Measurements from ENCODE around the gene ARGLU1.

The ARGLU1 gene

GRCh38 chr13:106524108-106524507, 43.8 kb downstream of the ARGLU1 start:
- no peak overlapping the region for H3K27ac Mint-ChIP-seq (ENCODE audit: low read depth)
- ATAC-seq (replicated peaks; ENCODE audit: extremely low read depth, poor library complexity, severe bottlenecking) (no peak), DNase-seq (ENCODE audit: low spot score in 2 of 2) (no peak)
- H3K27me3 Mint-ChIP-seq = peaks cover 75% of the 10 kb centered on the region
- no peak overlapping the region for H3K4me3 Mint-ChIP-seq
- no peaks in the 10 kb centered on the region for H3K36me3 Mint-ChIP-seq (ENCODE audit: insufficient read depth)
- no peaks in the 10 kb centered on the region for H3K4me1 Mint-ChIP-seq
- H3K9me3 Mint-ChIP-seq = no peaks in the 10 kb centered on the region

DNA sequence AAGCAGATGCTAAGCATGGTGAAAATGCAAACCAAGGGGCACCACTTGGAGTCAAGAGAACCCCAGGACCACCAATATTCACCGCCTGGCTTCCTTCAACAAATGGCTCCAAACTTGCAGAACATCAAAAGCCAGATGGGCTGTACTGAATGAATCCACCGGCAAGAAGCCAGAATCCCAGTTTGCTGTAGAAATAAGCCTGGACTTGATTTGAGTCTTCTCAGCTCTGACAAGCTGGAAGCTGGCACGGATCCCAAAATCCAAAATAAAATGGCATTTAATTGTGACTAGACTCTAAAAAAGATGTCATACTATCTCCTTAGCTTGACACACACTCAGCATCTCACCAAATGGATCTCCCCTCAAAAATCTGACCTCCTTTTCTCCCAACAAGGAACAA, 44.4 kb downstream of the ARGLU1 start:
- H3K36me3 Mint-ChIP-seq (ENCODE audit: insufficient read depth) = no peaks in the 10 kb centered on the region

GRCh38 chr13:106522898-106523525, 44.9 kb downstream of the ARGLU1 start:
- Mint-ChIP-seq H3K4me3 (no peak overlapping the region), H3K36me3 (ENCODE audit: insufficient read depth) (no peaks in the 10 kb centered on the region), H3K4me1 (no peaks in the 10 kb centered on the region), H3K9me3 (no peaks in the 10 kb centered on the region), H3K27ac (ENCODE audit: low read depth) (no peak overlapping the region), H3K27me3 (peaks cover 64% of the 10 kb centered on the region)
- ATAC-seq (replicated peaks; ENCODE audit: extremely low read depth, poor library complexity, severe bottlenecking) (no peak), DNase-seq (ENCODE audit: low spot score in 2 of 2) (no peak)

More for the DNA sequence above, 44.4 kb downstream of the ARGLU1 start:
- no peaks in the 10 kb centered on the region for H3K4me1 Mint-ChIP-seq
- peaks cover 70% of the 10 kb centered on the region for H3K27me3 Mint-ChIP-seq
- H3K4me3 Mint-ChIP-seq = no peak overlapping the region
- no peaks in the 10 kb centered on the region for H3K9me3 Mint-ChIP-seq
- H3K27ac Mint-ChIP-seq (ENCODE audit: low read depth) = no peak overlapping the region
- no peak for ATAC-seq (replicated peaks; ENCODE audit: extremely low read depth, poor library complexity, severe bottlenecking)
- no peak for DNase-seq (ENCODE audit: low spot score in 2 of 2)

DNA sequence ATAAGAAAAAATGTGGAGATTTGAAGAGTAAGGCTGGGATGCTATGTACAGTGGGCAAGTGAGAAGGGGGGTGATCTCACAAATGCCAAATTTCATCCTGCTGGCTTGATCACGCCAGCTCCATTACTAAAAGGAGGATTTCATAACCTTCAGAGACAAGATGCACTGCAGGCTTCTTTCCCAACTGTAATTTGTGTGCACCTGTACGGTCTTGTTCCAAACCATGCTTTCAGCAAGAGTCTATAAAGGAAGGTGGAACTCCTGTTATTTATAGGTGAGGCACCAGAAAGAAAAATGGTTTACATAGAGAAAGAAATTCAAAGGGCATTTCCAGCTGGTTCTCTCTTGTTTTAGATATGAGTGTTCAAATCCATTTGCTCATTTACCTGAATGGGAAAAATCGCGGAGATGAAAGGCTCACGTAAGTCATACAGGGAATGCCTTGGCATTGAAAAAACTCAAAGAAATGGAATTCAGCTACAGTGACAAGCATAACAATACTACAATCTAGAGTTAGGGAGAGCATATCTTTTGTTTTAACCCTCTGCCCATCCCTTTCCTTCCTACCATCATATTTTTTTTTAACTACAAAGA, 45.7 kb downstream of the ARGLU1 start:
- Mint-ChIP-seq H3K9me3 (no peaks in the 10 kb centered on the region), H3K27me3 (peaks cover 66% of the 10 kb centered on the region), H3K4me3 (no peak overlapping the region), H3K4me1 (no peaks in the 10 kb centered on the region), H3K36me3 (ENCODE audit: insufficient read depth) (no peaks in the 10 kb centered on the region), H3K27ac (ENCODE audit: low read depth) (no peak overlapping the region)
- ATAC-seq (replicated peaks; ENCODE audit: extremely low read depth, poor library complexity, severe bottlenecking) (no peak), DNase-seq (ENCODE audit: low spot score in 2 of 2) (no peak)

DNA sequence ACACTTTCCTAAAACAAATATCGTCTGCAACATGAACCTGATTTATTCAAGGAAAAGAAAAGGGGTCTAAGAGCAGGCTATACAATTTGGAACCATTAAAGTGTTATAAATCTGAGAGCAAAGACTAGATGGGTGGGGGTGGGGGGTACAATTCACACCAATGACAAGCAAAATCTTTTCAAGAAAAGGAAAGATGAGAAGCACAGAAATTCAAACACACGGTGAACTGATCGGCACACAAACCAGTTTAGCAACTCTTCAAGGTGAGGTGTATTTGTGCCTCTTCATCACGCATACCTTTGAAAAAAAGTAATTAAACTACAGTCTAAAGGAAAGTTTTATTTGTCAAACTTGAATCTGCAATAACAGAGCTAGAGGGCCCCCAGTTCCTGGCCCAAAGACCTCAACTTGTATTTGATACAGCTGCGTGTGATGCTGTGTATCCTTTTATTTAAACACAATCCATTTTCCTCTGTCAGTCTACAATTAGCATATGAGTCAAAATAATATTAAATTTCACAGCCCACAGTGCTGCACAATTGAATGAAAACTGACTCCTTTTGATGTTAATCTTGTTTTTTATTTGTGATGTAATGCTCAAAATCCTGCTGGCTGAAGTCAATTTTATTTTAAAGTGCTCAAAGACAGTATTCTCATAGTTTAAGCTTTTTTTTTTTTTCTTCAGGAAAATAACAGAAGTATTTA, 46.7 kb downstream of the ARGLU1 start:
- Mint-ChIP-seq H3K27me3 (peaks cover 68% of the 10 kb centered on the region), H3K9me3 (no peaks in the 10 kb centered on the region), H3K4me1 (no peaks in the 10 kb centered on the region), H3K36me3 (ENCODE audit: insufficient read depth) (no peaks in the 10 kb centered on the region), H3K27ac (ENCODE audit: low read depth) (no peak overlapping the region), H3K4me3 (no peak overlapping the region)
- DNase-seq (ENCODE audit: low spot score in 2 of 2) = no peak
- no peak for ATAC-seq (replicated peaks; ENCODE audit: extremely low read depth, poor library complexity, severe bottlenecking)

DNA sequence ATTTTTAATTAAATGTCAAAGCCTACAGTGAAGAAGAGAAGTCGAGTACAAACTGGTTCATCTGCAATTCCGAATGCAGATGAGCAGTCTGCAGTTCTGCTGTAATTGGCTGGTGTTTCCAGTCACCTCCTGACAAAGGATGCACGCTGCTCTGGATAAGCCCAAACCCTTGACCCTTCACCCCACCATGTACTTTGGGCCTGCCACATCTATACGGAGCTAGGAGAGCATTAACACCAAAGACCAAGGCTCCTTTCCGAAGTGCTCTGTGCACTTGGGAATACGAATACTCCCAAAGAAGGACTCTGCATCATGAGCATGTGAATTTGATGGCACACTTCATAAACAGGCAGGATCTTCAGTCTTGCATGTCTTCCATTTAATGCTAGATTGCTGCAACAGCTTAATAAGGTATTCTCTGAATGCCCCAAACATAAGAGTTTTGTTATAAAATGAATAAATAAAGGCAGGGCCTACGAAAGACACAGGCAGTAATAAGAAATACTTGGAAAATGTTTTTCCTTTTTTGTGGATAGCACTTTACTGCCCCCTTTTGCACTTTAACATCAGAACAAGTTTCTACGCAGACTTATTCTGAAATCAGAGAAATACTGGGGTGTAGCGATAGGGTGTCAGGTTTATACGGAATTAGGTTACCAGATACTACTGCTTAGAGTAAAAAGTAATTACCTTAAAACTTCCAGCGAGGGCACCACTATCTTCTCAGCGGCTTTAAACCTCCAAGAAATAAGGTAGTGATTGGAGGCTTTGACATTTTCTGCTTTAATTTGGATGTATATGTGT, 47.5 kb downstream of the ARGLU1 start:
- ATAC-seq (replicated peaks; ENCODE audit: extremely low read depth, poor library complexity, severe bottlenecking) (no peak), DNase-seq (ENCODE audit: low spot score in 2 of 2) (no peak)
- no peak overlapping the region for H3K4me3 Mint-ChIP-seq
- no peak overlapping the region for H3K27ac Mint-ChIP-seq (ENCODE audit: low read depth)
- H3K9me3 Mint-ChIP-seq = no peaks in the 10 kb centered on the region
- H3K36me3 Mint-ChIP-seq (ENCODE audit: insufficient read depth) = no peaks in the 10 kb centered on the region
- H3K27me3 Mint-ChIP-seq = peaks cover 68% of the 10 kb centered on the region
- H3K4me1 Mint-ChIP-seq = no peaks in the 10 kb centered on the region

GRCh38 chr13:106518512-106518911, 49.4 kb downstream of the ARGLU1 start:
- ATAC-seq (replicated peaks; ENCODE audit: extremely low read depth, poor library complexity, severe bottlenecking) (no peak), DNase-seq (ENCODE audit: low spot score in 2 of 2) (no peak)
- Mint-ChIP-seq H3K36me3 (ENCODE audit: insufficient read depth) (peaks cover 2% of the 10 kb centered on the region), H3K27me3 (peaks cover 72% of the 10 kb centered on the region), H3K9me3 (no peaks in the 10 kb centered on the region), H3K4me1 (no peaks in the 10 kb centered on the region), H3K4me3 (no peak overlapping the region), H3K27ac (ENCODE audit: low read depth) (no peak overlapping the region)

- H3K36me3 Mint-ChIP-seq (ENCODE audit: insufficient read depth) = peaks cover 2% of the 10 kb centered on the region
- DNase-seq (ENCODE audit: low spot score in 2 of 2) = no peak
- H3K27me3 Mint-ChIP-seq = peaks cover 70% of the 10 kb centered on the region
- no peak overlapping the region for H3K27ac Mint-ChIP-seq (ENCODE audit: low read depth)
- no peaks in the 10 kb centered on the region for H3K9me3 Mint-ChIP-seq
- H3K4me3 Mint-ChIP-seq = no peak overlapping the region
- H3K4me1 Mint-ChIP-seq = no peaks in the 10 kb centered on the region
- no peak for ATAC-seq (replicated peaks; ENCODE audit: extremely low read depth, poor library complexity, severe bottlenecking)
Observed at GRCh38 chr13:106517109-106517847, 50.7 kb downstream of the ARGLU1 start.

GRCh38 chr13:106515635-106516254, 52.2 kb downstream of the ARGLU1 start:
- Mint-ChIP-seq H3K27me3 (peaks cover 70% of the 10 kb centered on the region), H3K4me1 (no peaks in the 10 kb centered on the region), H3K9me3 (no peaks in the 10 kb centered on the region), H3K4me3 (no peak overlapping the region), H3K27ac (ENCODE audit: low read depth) (no peak overlapping the region), H3K36me3 (ENCODE audit: insufficient read depth) (peaks cover 2% of the 10 kb centered on the region)
- ATAC-seq (replicated peaks; ENCODE audit: extremely low read depth, poor library complexity, severe bottlenecking) (no peak), DNase-seq (ENCODE audit: low spot score in 2 of 2) (no peak)

DNA sequence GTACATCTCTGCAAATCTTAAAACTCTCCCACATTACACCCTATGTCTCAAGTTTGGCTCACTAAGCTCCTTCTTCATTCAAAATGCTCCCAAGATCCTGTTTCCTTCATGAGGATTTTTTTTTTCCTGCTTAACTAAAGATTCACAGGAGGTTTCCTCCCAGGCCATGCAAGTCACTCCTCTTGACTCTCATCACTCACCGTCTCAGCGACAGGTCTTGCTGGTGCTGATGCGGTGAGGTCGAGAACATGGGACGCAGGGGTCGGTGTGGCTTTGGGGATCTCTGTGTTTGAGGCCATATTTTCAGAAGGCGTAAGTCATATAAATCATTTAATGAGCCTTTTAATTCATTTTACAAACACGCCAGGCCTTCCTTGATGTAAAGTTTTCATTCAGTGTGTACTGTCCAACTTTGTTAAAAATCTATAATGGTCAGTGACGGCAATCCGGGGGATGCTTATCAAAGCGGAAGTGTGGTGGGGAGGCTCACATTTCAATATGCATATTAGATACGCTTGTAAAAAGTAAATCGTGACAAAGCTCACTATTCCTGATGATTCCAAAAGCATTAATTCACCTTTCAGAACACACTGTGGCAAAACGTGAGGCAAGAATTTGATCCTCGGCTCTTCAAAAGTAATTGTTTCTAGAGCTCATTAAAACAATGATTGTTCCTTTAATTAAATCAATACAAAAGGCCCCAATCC, 52.9 kb downstream of the ARGLU1 start:
- no peak overlapping the region for H3K4me3 Mint-ChIP-seq
- H3K4me1 Mint-ChIP-seq = no peaks in the 10 kb centered on the region
- H3K27me3 Mint-ChIP-seq = peaks cover 68% of the 10 kb centered on the region
- peaks cover 2% of the 10 kb centered on the region for H3K36me3 Mint-ChIP-seq (ENCODE audit: insufficient read depth)
- no peaks in the 10 kb centered on the region for H3K9me3 Mint-ChIP-seq
- DNase-seq (ENCODE audit: low spot score in 2 of 2) (no peak), ATAC-seq (replicated peaks; ENCODE audit: extremely low read depth, poor library complexity, severe bottlenecking) (no peak)
- H3K27ac Mint-ChIP-seq (ENCODE audit: low read depth) = no peak overlapping the region

- ATAC-seq (replicated peaks; ENCODE audit: extremely low read depth, poor library complexity, severe bottlenecking) (no peak), DNase-seq (ENCODE audit: low spot score in 2 of 2) (no peak)
- Mint-ChIP-seq H3K36me3 (ENCODE audit: insufficient read depth) (peaks cover 2% of the 10 kb centered on the region), H3K27ac (ENCODE audit: low read depth) (no peak overlapping the region), H3K9me3 (no peaks in the 10 kb centered on the region), H3K4me3 (no peak overlapping the region), H3K27me3 (peaks cover 71% of the 10 kb centered on the region), H3K4me1 (no peaks in the 10 kb centered on the region)
Observed at GRCh38 chr13:106513025-106513983, 54.6 kb downstream of the ARGLU1 start.
